GM23338 (cell line): ENCODE results near the gene MRM2. TPM values are rescaled to one million over a fixed set of nuclear protein-coding genes. Genes with fewer than 3 reads are reported as not detected.

Source experiments
- microRNA-seq: library from miRNA; unstranded; fragments of <30 nt; microRNA quantifications from one replicate; pipeline ENCODE4, GENCODE V29; 2017
- polyA plus RNA-seq: library from polyadenylated mRNA; unstranded; fragments of >200 nt; fragmentation: Nextera tagmentation; extraction: Ambion mirVana; gene quantifications from 2 replicates; pipeline ENCODE4 v1.2.1, GENCODE V29; 2016
- total RNA-seq: library from RNA; depleted of rRNA; stranded (reverse); fragments of >200 nt; shearing (Covaris generic); gene quantifications from 2 replicates; pipeline ENCODE4 v1.2.3, GENCODE V29; 2014; rRNA removed

MRM2 gene
- total and polyA plus RNA-seq, 2 experiments from 2014 or later = 30.0 to 37.8 TPM

Small RNA genes within 50 kb of the gene (microRNA-seq; reads per million reads assigned to microRNA genes)
- gene MIR6836 = not detected

Other genes with a start within 250 kb of the MRM2 start
- gene MAD1L1, start 9.3 kb downstream of the MRM2 start, total RNA-seq = 59.3 and 87.1 TPM in 2 replicates
- gene MAD1L1, start 9.3 kb downstream of the MRM2 start, polyA plus RNA-seq = 40.3 and 42.9 TPM in 2 replicates
- gene NUDT1, start within 50 bp of the MRM2 start, total RNA-seq = 54.5 and 66.8 TPM in 2 replicates
- gene NUDT1, start within 50 bp of the MRM2 start, polyA plus RNA-seq = 151 and 163 TPM in 2 replicates
- 15.6 and 44.3 TPM in 2 replicates for gene SNX8, start 72.2 kb upstream of the MRM2 start, total RNA-seq
- 49.1 and 50.9 TPM in 2 replicates for gene SNX8, start 72.2 kb upstream of the MRM2 start, polyA plus RNA-seq
- 323 and 355 TPM in 2 replicates for gene EIF3B, start 112.6 kb upstream of the MRM2 start, total RNA-seq
- gene EIF3B, start 112.6 kb upstream of the MRM2 start, polyA plus RNA-seq = 106 and 113 TPM in 2 replicates
- gene CHST12, start 161.4 kb upstream of the MRM2 start, total RNA-seq = 10.1 and 12.0 TPM in 2 replicates
- gene CHST12, start 161.4 kb upstream of the MRM2 start, polyA plus RNA-seq = 13.9 and 14.6 TPM in 2 replicates
- gene GRIFIN, start 234.2 kb upstream of the MRM2 start, total RNA-seq = not detected in 2 replicates
- not detected in 2 replicates for gene GRIFIN, start 234.2 kb upstream of the MRM2 start, polyA plus RNA-seq